Activated naive CD8-positive, alpha-beta T cell treated with anti-CD3 and anti-CD28 coated beads, Interleukin-2, amount 50 U/mL, for 24 hours (primary cell): ENCODE measurements around the gene ENC1.

Source experiments
- ATAC-seq: fragments of 150-1000 bp; cut with Tn5 transposase; one replicate; pipeline ENCODE4 v1.10.0; 2021
- DNase-seq: peaks from one replicate; pipeline ENCODE4 v3.0.0; 2021
- H3K27ac Mint-ChIP-seq: one replicate; pipeline ENCODE4 v1.8.0; 2021; ENCODE audit warnings: mild to moderate bottlenecking, mixed read lengths
- H3K27me3 Mint-ChIP-seq: one replicate; pipeline ENCODE4 v1.8.0; 2021; ENCODE audit warnings: mixed read lengths
- H3K36me3 Mint-ChIP-seq: one replicate; pipeline ENCODE4 v1.8.0; 2021; ENCODE audit warnings: low read depth, mixed read lengths
- H3K4me1 Mint-ChIP-seq: one replicate; pipeline ENCODE4 v1.8.0; 2021; ENCODE audit warnings: mixed read lengths
- H3K4me3 Mint-ChIP-seq: one replicate; pipeline ENCODE4 v1.8.0; 2021; ENCODE audit warnings: mild to moderate bottlenecking, moderate library complexity, mixed read lengths
- H3K9me3 Mint-ChIP-seq: one replicate; pipeline ENCODE4 v1.8.0; 2021; ENCODE audit warnings: mixed read lengths

ENC1 gene

GRCh38 chr5:74665816-74666215, 25.3 kb upstream of the ENC1 start:
- Mint-ChIP-seq H3K27ac (no peak overlapping the region), H3K9me3 (no peaks in the 10 kb centered on the region), H3K36me3 (no peaks in the 10 kb centered on the region), H3K4me3 (no peak overlapping the region), H3K4me1 (no peaks in the 10 kb centered on the region), H3K27me3 (peaks cover 7% of the 10 kb centered on the region)
- no peak for DNase-seq
- no peak for ATAC-seq

GRCh38 chr5:74665273-74665672, 24.7 kb upstream of the ENC1 start:
- no peaks in the 10 kb centered on the region for H3K4me1 Mint-ChIP-seq
- H3K9me3 Mint-ChIP-seq: no peaks in the 10 kb centered on the region
- ATAC-seq: no peak
- H3K27me3 Mint-ChIP-seq: peaks cover 12% of the 10 kb centered on the region
- no peaks in the 10 kb centered on the region for H3K36me3 Mint-ChIP-seq
- DNase-seq: no peak
- no peak overlapping the region for H3K27ac Mint-ChIP-seq
- no peak overlapping the region for H3K4me3 Mint-ChIP-seq

DNA sequence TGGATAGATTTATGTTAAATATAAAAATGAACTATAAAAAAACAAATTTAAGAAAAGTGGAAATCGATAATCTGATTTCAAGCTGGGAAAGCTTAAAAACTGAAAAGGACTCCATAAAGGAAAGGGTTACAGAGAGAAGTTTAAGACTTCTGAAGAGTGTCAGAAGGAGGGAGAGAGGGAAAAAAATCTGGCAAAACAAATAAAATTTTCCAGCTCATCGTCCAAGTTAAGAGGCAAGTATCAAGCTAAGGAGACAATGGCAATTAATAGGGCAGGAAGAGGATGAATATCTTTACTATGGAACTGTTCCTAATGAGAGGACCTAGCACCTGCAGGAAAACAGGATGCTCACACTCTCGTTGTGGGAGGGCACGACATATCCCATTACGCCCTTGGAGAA, 24.0 kb upstream of the ENC1 start:
- ATAC-seq (no peak), DNase-seq (no peak)
- H3K36me3 Mint-ChIP-seq: no peaks in the 10 kb centered on the region
- H3K4me1 Mint-ChIP-seq: no peaks in the 10 kb centered on the region
- no peak overlapping the region for H3K4me3 Mint-ChIP-seq
- H3K27ac Mint-ChIP-seq: no peak overlapping the region
- H3K27me3 Mint-ChIP-seq: peaks cover 12% of the 10 kb centered on the region
- no peaks in the 10 kb centered on the region for H3K9me3 Mint-ChIP-seq

- H3K4me1 Mint-ChIP-seq: no peaks in the 10 kb centered on the region
- H3K36me3 Mint-ChIP-seq: no peaks in the 10 kb centered on the region
- DNase-seq (no peak), ATAC-seq (no peak)
- H3K9me3 Mint-ChIP-seq: no peaks in the 10 kb centered on the region
- H3K27ac Mint-ChIP-seq: no peak overlapping the region
- H3K27me3 Mint-ChIP-seq: peaks cover 16% of the 10 kb centered on the region
- no peak overlapping the region for H3K4me3 Mint-ChIP-seq
Observed at GRCh38 chr5:74660873-74661272, 20.3 kb upstream of the ENC1 start.

GRCh38 chr5:74660140-74660539, 19.6 kb upstream of the ENC1 start:
- Mint-ChIP-seq H3K27ac (no peak overlapping the region), H3K27me3 (peaks cover 16% of the 10 kb centered on the region), H3K4me1 (no peaks in the 10 kb centered on the region), H3K4me3 (no peak overlapping the region), H3K36me3 (no peaks in the 10 kb centered on the region), H3K9me3 (no peaks in the 10 kb centered on the region)
- ATAC-seq (no peak), DNase-seq (no peak)

GRCh38 chr5:74659172-74659571, 18.6 kb upstream of the ENC1 start:
- H3K36me3 Mint-ChIP-seq: no peaks in the 10 kb centered on the region
- H3K9me3 Mint-ChIP-seq: no peaks in the 10 kb centered on the region
- DNase-seq: no peak
- peaks cover 15% of the 10 kb centered on the region for H3K27me3 Mint-ChIP-seq
- H3K27ac Mint-ChIP-seq: no peak overlapping the region
- no peak overlapping the region for H3K4me3 Mint-ChIP-seq
- ATAC-seq: no peak
- no peaks in the 10 kb centered on the region for H3K4me1 Mint-ChIP-seq

DNA sequence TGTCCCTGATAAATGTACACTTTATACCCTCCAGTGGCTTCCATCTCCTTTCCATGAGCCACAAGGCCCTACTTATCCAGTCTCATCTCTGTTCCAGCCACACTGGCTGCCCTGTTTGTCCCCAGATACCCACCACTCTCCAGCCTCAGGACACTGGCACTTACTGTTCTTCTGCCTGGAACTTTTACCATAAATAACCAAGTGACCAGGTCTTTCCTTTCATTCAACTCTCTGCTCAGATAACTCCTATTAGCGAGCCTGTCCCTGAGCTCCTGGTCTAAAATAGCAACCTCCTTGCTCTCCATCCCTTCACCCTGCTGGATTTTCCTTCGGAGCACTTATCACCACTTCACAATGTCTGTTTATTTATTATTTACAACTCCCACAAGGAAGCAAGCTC, 16.6 kb upstream of the ENC1 start:
- Mint-ChIP-seq H3K9me3 (no peaks in the 10 kb centered on the region), H3K4me1 (no peaks in the 10 kb centered on the region), H3K4me3 (no peak overlapping the region), H3K27me3 (peaks cover 12% of the 10 kb centered on the region), H3K36me3 (no peaks in the 10 kb centered on the region), H3K27ac (no peak overlapping the region)
- ATAC-seq (no peak), DNase-seq (no peak)

- no peak overlapping the region for H3K4me3 Mint-ChIP-seq
- no peak overlapping the region for H3K27ac Mint-ChIP-seq
- no peaks in the 10 kb centered on the region for H3K4me1 Mint-ChIP-seq
- no peaks in the 10 kb centered on the region for H3K9me3 Mint-ChIP-seq
- no peak for ATAC-seq
- peaks cover 11% of the 10 kb centered on the region for H3K27me3 Mint-ChIP-seq
- DNase-seq: no peak
- no peaks in the 10 kb centered on the region for H3K36me3 Mint-ChIP-seq
Observed at GRCh38 chr5:74655716-74656115, 15.2 kb upstream of the ENC1 start.

GRCh38 chr5:74655206-74655605, 14.7 kb upstream of the ENC1 start:
- Mint-ChIP-seq H3K27me3 (peaks cover 7% of the 10 kb centered on the region), H3K9me3 (no peaks in the 10 kb centered on the region), H3K4me3 (no peak overlapping the region), H3K36me3 (no peaks in the 10 kb centered on the region), H3K4me1 (no peaks in the 10 kb centered on the region), H3K27ac (no peak overlapping the region)
- ATAC-seq (no peak), DNase-seq (no peak)

- ATAC-seq: no peak
- DNase-seq: no peak
- Mint-ChIP-seq H3K9me3 (no peaks in the 10 kb centered on the region), H3K36me3 (no peaks in the 10 kb centered on the region), H3K27me3 (peaks cover 6% of the 10 kb centered on the region), H3K4me1 (no peaks in the 10 kb centered on the region), H3K4me3 (no peak overlapping the region), H3K27ac (no peak overlapping the region)
Observed at GRCh38 chr5:74653991-74654390, 13.5 kb upstream of the ENC1 start.

GRCh38 chr5:74652576-74652975, 12.0 kb upstream of the ENC1 start:
- DNase-seq: no peak
- Mint-ChIP-seq H3K9me3 (no peaks in the 10 kb centered on the region), H3K36me3 (no peaks in the 10 kb centered on the region), H3K4me3 (no peak overlapping the region), H3K27ac (no peak overlapping the region), H3K4me1 (peaks cover 2% of the 10 kb centered on the region), H3K27me3 (peaks cover 6% of the 10 kb centered on the region)
- no peak for ATAC-seq

- H3K27me3 Mint-ChIP-seq: peaks cover 5% of the 10 kb centered on the region
- H3K4me1 Mint-ChIP-seq: peaks cover 2% of the 10 kb centered on the region
- H3K27ac Mint-ChIP-seq: no peak overlapping the region
- H3K36me3 Mint-ChIP-seq: no peaks in the 10 kb centered on the region
- no peak overlapping the region for H3K4me3 Mint-ChIP-seq
- ATAC-seq: no peak
- DNase-seq: no peak
- no peaks in the 10 kb centered on the region for H3K9me3 Mint-ChIP-seq
Observed at GRCh38 chr5:74651710-74652109, 11.2 kb upstream of the ENC1 start.

GRCh38 chr5:74649421-74649973, 9.0 kb upstream of the ENC1 start:
- DNase-seq (no peak), ATAC-seq (no peak)
- Mint-ChIP-seq H3K4me3 (no peak overlapping the region), H3K36me3 (no peaks in the 10 kb centered on the region), H3K27me3 (peaks cover 8% of the 10 kb centered on the region), H3K4me1 (peaks cover 2% of the 10 kb centered on the region), H3K27ac (no peak overlapping the region), H3K9me3 (no peaks in the 10 kb centered on the region)

DNA sequence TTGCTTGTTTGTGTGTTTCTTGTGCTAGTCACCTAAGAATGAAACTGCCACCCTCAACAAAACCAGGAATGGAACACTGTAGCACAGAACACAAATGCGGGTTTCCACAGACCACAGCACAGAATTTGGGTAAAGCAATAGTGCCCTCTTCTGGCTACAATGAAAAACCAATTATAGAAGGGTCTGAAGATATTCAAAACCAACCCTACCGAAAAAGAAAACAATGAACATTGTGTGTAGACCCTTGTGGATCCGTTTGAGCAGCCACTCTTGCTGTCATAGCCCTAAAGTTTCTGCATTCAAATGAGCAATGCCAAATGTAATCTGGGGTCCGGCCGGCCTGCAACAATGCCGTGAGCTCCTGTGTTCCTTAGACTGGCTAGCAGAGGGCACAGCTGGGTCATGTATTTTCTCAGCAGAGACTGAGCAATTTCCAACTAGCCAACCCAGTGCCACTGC, 8.3 kb upstream of the ENC1 start:
- ATAC-seq: peak; percentile 76
- H3K36me3 Mint-ChIP-seq: no peaks in the 10 kb centered on the region
- no peak for DNase-seq
- no peak overlapping the region for H3K27ac Mint-ChIP-seq
- H3K9me3 Mint-ChIP-seq: no peaks in the 10 kb centered on the region
- H3K4me3 Mint-ChIP-seq: no peak overlapping the region
- peaks cover 2% of the 10 kb centered on the region for H3K4me1 Mint-ChIP-seq
- peaks cover 14% of the 10 kb centered on the region for H3K27me3 Mint-ChIP-seq

DNA sequence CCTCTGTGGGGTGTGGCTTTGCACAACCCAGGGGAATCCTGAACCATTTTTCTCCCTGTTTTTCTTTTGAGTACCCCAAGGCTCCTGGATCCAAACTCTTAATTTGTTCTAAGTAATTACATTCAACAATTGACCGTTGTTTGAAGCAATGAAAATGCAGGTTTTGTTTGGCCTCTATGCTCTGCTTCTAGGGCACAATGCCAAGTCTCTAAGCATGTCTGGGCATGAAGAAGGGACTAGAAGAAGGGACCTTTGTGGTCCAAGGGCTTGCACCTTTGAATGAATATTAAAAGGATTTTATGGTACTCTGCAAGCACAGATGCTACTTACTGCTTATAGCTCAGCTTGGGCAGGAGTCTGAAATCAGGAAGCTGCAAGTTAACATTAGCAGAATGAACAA, 6.6 kb upstream of the ENC1 start:
- no peaks in the 10 kb centered on the region for H3K9me3 Mint-ChIP-seq
- peaks cover 3% of the 10 kb centered on the region for H3K4me1 Mint-ChIP-seq
- H3K4me3 Mint-ChIP-seq: no peak overlapping the region
- no peaks in the 10 kb centered on the region for H3K36me3 Mint-ChIP-seq
- no peak overlapping the region for H3K27ac Mint-ChIP-seq
- H3K27me3 Mint-ChIP-seq: peaks cover 25% of the 10 kb centered on the region
- ATAC-seq (no peak), DNase-seq (no peak)

DNA sequence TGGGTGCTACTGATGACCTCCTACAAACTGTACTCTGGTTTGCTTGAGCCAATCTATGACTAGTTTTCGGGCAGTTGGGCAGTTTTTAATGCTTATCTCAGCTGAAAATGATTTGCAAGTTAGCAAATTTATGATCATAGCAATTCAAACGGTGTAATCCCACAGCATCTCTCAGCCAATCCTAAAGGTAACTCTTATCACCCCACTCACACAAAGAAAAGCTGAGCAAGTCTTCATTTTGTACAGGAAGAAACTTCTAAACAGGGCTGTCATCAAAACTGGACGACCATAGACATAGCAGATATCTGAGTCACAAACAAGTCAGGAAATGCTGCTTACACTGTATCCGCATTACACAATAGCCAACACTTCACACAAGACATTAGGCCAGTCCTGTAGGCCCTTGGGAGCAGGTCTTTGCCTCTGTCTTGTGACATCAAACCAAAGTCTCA, 2.6 kb upstream of the ENC1 start:
- Mint-ChIP-seq H3K4me3 (no peak overlapping the region), H3K9me3 (no peaks in the 10 kb centered on the region), H3K27me3 (peaks cover 41% of the 10 kb centered on the region), H3K4me1 (peaks cover 32% of the 10 kb centered on the region), H3K27ac (no peak overlapping the region), H3K36me3 (no peaks in the 10 kb centered on the region)
- no peak for DNase-seq
- no peak for ATAC-seq
